Right kidney (tissue), 1 donor: Measurements from ENCODE around the gene SDHC.
"Not testable (repeated sequence)": the region's sequence is repeated elsewhere in the genome, so short reads cannot be mapped to it uniquely, and the experiment has no call there.

Experiments used
- DNase-seq: peaks from one replicate; pipeline ENCODE4 v3.0.0-alpha.2; 2016

Gene SDHC

DNA sequence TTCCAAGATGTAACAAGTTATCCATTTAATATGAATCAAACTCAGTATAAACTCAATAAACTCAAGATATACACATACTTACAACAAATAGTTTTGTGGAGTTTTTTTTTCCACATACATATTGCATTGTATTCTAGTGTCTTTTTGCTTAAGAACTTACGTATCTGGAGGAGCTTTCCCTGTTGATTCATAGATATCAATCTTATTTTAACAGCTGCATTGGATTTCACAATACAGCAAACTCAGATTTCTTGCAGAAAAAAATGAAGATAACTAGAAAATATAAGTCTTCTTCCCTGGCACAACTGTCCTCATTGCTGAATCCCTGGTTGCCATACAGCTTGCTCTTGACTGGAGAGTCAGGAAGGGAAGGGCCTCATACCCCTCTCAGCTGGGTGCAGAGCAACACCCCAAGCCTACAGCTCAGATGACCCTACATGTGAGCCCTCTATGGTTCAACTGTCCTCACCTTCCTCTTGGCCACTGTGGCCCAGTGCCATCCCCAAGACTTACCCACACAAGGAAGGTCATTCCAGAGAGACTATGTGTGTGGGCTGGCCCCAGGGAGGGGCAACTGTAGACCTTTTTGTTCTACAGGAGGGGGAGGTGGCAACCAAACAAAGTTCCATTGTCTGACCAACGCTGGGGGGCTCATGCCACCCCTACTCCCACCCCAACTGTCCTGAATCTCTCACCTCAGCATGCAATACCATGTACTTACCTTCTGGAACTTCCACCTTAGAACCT, 6.1 kb upstream of the SDHC start:
- DNase-seq = no peak

GRCh38 chr1:161309868-161310267, 4.3 kb upstream of the SDHC start, which contains the start of gene MPZ:
Gene MPZ, minus strand, starts transcription at chr1:161309968. Its CDS starts 63 bp downstream, at chr1:161309905.
- no peak for DNase-seq

- no peak for DNase-seq
These were observed 2.5 kb upstream of the SDHC start for GRCh38 chr1:161311595-161312181.

DNA sequence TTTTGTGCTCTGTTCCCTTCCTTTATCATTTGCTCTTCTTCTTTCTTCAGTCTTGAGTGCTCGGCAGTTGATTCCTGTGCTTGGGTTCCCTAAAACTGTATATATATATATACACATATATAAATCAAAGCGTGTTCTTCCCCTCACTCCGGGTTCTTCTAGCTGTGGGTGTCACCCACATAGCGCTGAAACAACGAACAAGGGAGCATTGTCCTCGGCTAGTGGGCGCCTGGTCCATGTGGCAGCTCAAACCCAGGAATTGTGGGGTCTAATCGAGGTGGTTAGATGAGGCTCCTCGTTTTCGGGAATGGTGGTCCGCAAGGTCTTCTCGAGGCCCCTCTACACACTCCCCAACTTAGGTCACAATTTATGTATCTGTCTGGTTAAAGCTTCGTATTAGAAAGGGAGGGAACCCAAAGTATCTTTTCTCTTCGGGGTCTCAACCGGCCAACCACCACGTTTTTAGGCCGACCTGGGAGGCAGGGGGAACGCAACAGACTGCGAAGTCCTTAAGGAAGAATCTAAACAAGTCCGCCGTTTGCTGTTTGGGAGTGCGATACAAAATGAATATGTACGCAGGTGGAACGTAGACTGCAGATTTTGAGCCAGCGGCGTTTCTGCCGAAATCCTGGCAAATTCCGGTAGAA, 504 bp upstream of the SDHC start:
- DNase-seq = peak; percentile 76

GRCh38 chr1:161315841-161316674, 1.9 kb downstream of the SDHC start:
- not testable (repeated sequence) for DNase-seq

DNA sequence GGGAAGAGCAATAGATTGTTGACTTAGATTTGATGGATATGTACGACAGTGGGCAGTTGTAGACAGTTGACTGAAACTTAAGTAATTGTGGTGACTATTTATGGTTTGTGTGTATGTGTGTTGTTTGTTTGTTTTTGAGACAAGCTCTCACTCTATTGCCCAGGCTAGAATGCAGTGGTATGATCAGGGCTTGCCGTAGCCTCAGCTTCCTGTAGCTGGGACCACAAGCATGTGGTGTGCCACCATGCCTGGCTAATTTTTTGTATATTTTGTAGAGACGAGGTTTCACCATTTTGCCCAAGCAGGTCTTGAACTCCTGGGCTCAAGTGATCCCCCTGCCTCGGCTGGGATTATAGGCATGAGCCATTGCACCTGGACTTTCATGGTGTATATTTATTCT, 9.8 kb downstream of the SDHC start:
- no peak for DNase-seq

- DNase-seq = no peak
These were observed 16.2 kb downstream of the SDHC start for GRCh38 chr1:161330346-161330745.

DNA sequence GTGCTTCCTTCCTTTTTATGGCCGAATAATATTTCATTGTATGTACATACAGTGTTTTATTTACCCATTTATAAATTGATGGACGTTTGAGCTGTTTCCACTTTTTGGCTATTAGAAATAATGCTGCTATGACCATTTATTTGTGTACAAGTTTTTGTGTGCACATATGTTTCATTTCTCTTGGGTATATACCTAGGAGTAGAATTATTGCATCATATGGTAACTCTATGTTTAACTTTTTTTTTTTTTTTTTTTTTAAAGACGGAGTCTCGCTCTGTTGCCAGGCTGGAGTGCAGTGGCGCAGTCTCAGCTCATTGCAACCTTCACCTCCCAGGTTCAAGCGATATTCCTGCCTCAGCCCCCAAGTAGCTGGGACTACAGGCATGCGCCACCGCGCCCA, 19.0 kb downstream of the SDHC start:
- DNase-seq = no peak

- no peak for DNase-seq
These were observed 21.6 kb downstream of the SDHC start for GRCh38 chr1:161335796-161336195.

DNA sequence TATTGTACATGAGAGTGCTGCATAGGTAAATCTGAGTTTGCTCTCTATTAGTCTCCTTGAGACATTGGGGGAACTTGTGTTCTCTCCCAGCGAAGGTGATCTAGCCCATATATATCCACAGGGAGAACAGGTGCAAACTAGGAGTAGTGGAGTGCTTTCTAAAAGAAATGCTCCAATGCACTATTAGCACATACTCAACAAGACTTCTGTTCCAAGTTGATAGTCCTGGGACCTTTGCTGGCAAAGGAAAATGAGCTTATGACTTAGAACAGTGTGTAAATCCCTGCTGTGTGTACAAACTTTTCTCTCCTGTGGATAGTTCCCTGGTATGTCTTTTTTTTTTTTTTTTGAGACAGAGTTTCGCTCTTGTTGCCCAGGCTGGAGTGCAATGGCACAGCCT, 28.0 kb downstream of the SDHC start:
- DNase-seq = no peak

- DNase-seq = no peak
These were observed 28.6 kb downstream of the SDHC start for GRCh38 chr1:161342821-161343220.

GRCh38 chr1:161350671-161351070, 36.5 kb downstream of the SDHC start:
- DNase-seq = no peak

GRCh38 chr1:161351482-161351881, 37.3 kb downstream of the SDHC start:
- no peak for DNase-seq

DNA sequence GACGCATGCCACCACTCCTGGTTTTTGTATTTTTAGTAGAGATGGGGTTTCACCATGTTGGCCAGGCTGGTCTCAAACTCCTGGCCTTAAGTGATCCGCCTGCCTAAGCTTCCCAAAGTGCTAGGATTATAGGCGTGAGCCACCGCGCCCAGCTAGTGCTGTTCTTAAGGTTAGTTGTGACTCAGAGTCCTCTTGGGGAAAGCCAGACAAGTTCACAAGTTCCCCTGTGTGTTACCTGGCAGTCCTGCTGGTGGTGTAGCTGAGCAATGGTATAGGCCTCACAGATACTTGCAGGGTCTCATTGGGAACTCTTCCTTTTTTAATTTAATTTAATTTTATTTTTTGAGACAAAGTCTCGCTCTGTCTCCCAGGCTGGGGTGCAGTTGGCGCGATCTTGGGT, 42.9 kb downstream of the SDHC start:
- no peak for DNase-seq

DNA sequence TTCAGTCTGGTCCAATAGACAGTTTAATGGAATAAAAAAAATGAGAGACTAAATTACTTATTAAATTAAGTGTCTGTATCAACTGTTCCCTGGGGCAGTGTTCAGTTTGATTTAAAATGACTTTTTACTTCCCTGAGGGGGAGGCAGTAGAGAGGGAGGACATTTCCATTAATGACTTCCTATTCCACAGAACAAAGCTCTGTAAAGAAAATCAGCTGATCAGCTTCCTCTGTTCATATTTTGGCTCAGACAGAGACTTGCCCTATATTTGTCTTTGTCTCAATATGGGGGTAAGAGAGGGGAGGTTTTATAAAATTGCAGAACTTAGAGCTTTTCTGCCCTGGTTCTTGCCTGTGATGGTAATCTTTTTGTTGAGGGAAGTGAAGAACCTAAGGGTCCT, 45.1 kb downstream of the SDHC start:
- DNase-seq = peak; percentile 6

GRCh38 chr1:161364332-161364731, 50.2 kb downstream of the SDHC start:
- DNase-seq = no peak

DNA sequence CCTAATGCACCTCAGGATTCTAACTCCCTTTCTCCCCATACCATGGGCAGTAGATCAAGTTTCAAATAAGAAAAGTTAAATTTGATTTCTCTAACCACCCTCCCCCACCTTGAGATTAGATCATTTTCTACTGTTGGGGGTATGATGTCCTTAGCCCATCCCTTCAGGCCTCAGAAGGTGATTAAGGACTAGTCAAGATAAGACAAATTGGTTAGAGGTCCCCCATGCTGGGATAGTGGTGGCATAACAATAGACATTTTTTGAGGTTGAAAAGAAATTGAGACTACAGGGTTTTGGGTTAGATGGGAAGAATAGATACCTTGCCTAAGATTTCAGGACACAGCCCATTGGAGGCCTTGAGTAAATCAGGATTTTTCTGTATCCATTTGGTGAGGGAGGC, 51.0 kb downstream of the SDHC start:
- no peak for DNase-seq

DNA sequence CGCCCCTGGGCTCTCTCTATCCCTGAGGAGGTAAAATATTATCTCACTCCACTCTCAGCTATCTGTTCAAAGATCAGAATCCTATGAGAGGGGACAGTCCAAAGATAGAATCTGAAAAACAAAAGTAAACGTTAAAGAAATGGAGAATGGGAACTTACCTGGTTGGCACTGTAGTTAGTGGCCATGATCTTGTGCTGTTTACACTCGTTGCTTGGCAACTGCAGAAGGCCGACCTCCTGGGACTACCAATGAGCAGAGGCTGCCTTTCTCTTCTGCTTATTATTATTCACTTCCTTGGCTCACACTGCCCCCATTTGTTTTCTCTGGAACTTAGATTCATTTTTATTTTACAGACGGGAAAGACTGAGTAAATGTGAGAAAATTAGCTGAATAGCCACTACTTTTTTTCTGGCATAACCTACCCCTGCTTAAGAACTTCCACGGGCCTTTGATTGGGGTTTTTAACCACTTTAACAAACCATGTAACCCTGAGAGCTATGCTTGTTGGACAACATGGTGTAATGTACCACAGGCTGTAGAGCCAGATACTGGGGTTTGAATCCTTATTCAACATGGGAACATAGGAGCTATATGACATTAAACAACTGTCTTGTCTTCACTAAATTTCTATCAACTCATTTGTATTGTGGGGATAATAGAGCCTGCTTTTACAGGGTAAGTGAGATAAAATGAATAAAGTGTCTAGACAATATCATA, 53.7 kb downstream of the SDHC start, which contains the start of gene CFAP126:
TSS of gene CFAP126 (minus strand) at position 193 of the 717 bp plus-strand sequence. CDS start at position 185, 8 bp downstream.
- DNase-seq = peak; percentile 25

- DNase-seq = no peak
These were observed 59.3 kb downstream of the SDHC start for GRCh38 chr1:161373442-161373841.

DNA sequence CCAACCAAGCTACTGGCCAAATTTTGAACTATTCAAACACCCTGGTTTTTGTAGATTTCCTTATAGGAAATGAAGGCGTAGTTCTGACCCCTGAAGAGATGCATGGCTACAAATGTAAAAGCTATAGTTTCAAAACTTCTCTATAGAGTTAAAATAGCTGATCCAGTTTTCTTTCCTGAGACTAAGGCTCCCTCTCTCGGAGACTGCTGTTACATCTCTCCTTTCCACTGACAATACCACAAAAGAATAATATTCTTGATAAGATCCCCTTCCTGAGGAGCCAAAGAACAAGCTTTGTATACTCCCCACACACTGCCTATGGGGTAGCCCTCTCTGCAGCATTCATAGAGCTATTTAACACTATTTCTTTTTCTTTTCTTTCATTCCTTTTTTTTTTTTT, 60.2 kb downstream of the SDHC start:
- no peak for DNase-seq

DNA sequence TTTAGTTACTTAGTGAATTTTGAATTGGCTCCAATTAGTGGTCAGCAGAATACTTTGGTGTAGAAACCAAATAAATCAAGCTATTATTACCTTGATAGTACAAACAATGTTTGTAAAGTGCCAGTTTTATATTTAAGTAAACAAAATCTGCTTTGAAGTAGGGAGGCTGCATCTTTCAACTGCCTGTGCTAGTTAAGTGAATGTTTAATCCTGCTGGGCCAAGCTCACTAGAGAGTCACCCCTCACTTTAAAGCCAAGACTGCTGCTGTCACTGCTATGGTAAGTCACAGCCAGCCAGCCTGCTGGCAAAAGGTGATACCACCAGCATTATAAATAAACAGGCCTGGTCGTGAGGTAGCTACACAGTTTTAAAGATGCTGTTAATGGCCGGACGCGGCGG, 63.8 kb downstream of the SDHC start:
- no peak for DNase-seq

GRCh38 chr1:161379071-161379470, 64.9 kb downstream of the SDHC start:
- DNase-seq = no peak
